OCI-LY3 (cell line): ENCODE results near the gene PPP6R3.

Source experiments
- H2AFZ ChIP-seq: fragments of 200-600, 300-600 bp; shearing (Covaris generic); 2 replicates; pipeline ENCODE4 v1.6.0; 2014; ENCODE audit warnings: antibody characterized with exemption, low read depth, low read length
- H3K27ac ChIP-seq: fragments of 200-600, 300-600 bp; sonication (generic); 2 replicates; pipeline ENCODE4 v1.5.1; 2014; ENCODE audit warnings: mild to moderate bottlenecking, low read length, moderate library complexity, mixed read lengths
- H3K27me3 ChIP-seq: fragments of 200-600, 300-600 bp; sonication (generic); 2 replicates; pipeline ENCODE4 v1.6.1; 2014; ENCODE audit warnings: low read depth, low read length, mixed read lengths
- H3K36me3 ChIP-seq: fragments of 200-600, 300-600 bp; sonication (generic); replicated peaks from 2 replicates; pipeline ENCODE3; 2014; ENCODE audit warnings: low read depth, low read length, mixed read lengths
- H3K4me1 ChIP-seq: fragments of 300-600, 200-600 bp; sonication (generic); 2 replicates; pipeline ENCODE4 v1.6.1; 2014; ENCODE audit warnings: low read length, mixed read lengths
- H3K4me2 ChIP-seq: fragments of 200-600, 300-600 bp; sonication (generic); 2 replicates; pipeline ENCODE4 v1.6.1; 2014; ENCODE audit warnings: low read length, mixed read lengths
- H3K4me3 ChIP-seq: fragments of 300-600, 200-600 bp; sonication (generic); 2 replicates; pipeline ENCODE4 v1.5.1; 2014; ENCODE audit warnings: antibody characterized with exemption, mild to moderate bottlenecking, low read length, moderate library complexity
- H3K79me2 ChIP-seq: fragments of 300-600, 200-600 bp; shearing (Covaris generic); 2 replicates; pipeline ENCODE4 v1.6.1; 2014; ENCODE audit warnings: mild to moderate bottlenecking, low read length, mixed read lengths
- H3K9ac ChIP-seq: fragments of 300-600, 200-600 bp; shearing (Covaris generic); 2 replicates; pipeline ENCODE4 v1.6.0; 2014; ENCODE audit warnings: mild to moderate bottlenecking, low read length, moderate library complexity
- H3K9me3 ChIP-seq: fragments of 200-600, 300-600 bp; shearing (Covaris generic); 2 replicates; pipeline ENCODE4 v1.6.1; 2014; ENCODE audit warnings: low read length, mixed read lengths; ENCODE audit not compliant: insufficient read depth
- H4K20me1 ChIP-seq: fragments of 200-600, 300-600 bp; sonication (generic); 2 replicates; pipeline ENCODE4 v1.6.1; 2016; ENCODE audit warnings: low read length, mixed read lengths; ENCODE audit not compliant: insufficient read depth
- CTCF ChIP-seq: fragments of 200-600, 300-600 bp; sonication (generic); IDR thresholded peaks from 2 replicates; pipeline ENCODE4 v1.5.1; 2014; ENCODE audit warnings: antibody characterized with exemption, low read length, low read depth
- EZH2phosphoT487 ChIP-seq: fragments of 200-600 bp; shearing (Covaris generic); IDR thresholded peaks from 2 replicates; pipeline ENCODE4 v1.6.1; 2018; ENCODE audit warnings: antibody characterized with exemption, mixed run types, low read depth

The PPP6R3 gene

GRCh38 chr11:68425866-68426380 lies 34.6 kb upstream of the PPP6R3 start:
- Histone ChIP-seq H3K36me3 (peaks cover 47% of the 10 kb centered on the region), H3K4me3 (no peak overlapping the region), H3K9ac (no peak overlapping the region), H2AFZ (no peak overlapping the region), H3K79me2 (no peaks in the 10 kb centered on the region; the same call in 1 of the 2 replicates), H3K27me3 (no peaks in the 10 kb centered on the region), H3K4me1 (no peaks in the 10 kb centered on the region), H3K4me2 (no peak overlapping the region), H3K27ac (no peak overlapping the region), H4K20me1 (no peaks in the 10 kb centered on the region; the same call in 1 of the 2 replicates), H3K9me3 (peaks cover 10% of the 10 kb centered on the region)
- TF ChIP-seq CTCF, result no peak
- no peak for TF ChIP-seq EZH2phosphoT487

GRCh38 chr11:68429661-68430060 lies 30.9 kb upstream of the PPP6R3 start:
- H3K9ac ChIP-seq, result no peak overlapping the region
- no peaks in the 10 kb centered on the region for H3K27me3 ChIP-seq
- no peak overlapping the region for H3K4me2 ChIP-seq
- H3K4me1 ChIP-seq, result peaks cover 3% of the 10 kb centered on the region
- H3K79me2 ChIP-seq, result no peaks in the 10 kb centered on the region
- no peak overlapping the region for H2AFZ ChIP-seq
- H3K4me3 ChIP-seq, result no peak overlapping the region
- TF ChIP-seq CTCF (no peak), EZH2phosphoT487 (no peak)
- H3K36me3 ChIP-seq, result peaks cover 57% of the 10 kb centered on the region
- no peak overlapping the region for H3K27ac ChIP-seq
- peaks cover 10% of the 10 kb centered on the region for H3K9me3 ChIP-seq
- H4K20me1 ChIP-seq, result no peaks in the 10 kb centered on the region

- H4K20me1 ChIP-seq, result no peaks in the 10 kb centered on the region
- no peaks in the 10 kb centered on the region for H3K27me3 ChIP-seq
- no peak overlapping the region for H3K4me2 ChIP-seq
- peaks cover 10% of the 10 kb centered on the region for H3K4me1 ChIP-seq
- no peaks in the 10 kb centered on the region for H3K79me2 ChIP-seq
- H3K4me3 ChIP-seq, result no peak overlapping the region
- peaks cover 10% of the 10 kb centered on the region for H3K9me3 ChIP-seq
- TF ChIP-seq CTCF (no peak), EZH2phosphoT487 (no peak)
- no peak overlapping the region for H3K27ac ChIP-seq
- peaks cover 60% of the 10 kb centered on the region for H3K36me3 ChIP-seq
- H2AFZ ChIP-seq, result no peak overlapping the region
- no peak overlapping the region for H3K9ac ChIP-seq
Measured at GRCh38 chr11:68430384-68430783, 30.2 kb upstream of the PPP6R3 start.

GRCh38 chr11:68430801-68431200 lies 29.8 kb upstream of the PPP6R3 start:
- H3K4me1 ChIP-seq, result peaks cover 15% of the 10 kb centered on the region
- H4K20me1 ChIP-seq, result no peaks in the 10 kb centered on the region
- no peak overlapping the region for H3K27ac ChIP-seq
- H2AFZ ChIP-seq, result no peak overlapping the region
- H3K27me3 ChIP-seq, result no peaks in the 10 kb centered on the region
- H3K9ac ChIP-seq, result no peak overlapping the region
- H3K4me2 ChIP-seq, result no peak overlapping the region
- no peak for TF ChIP-seq CTCF
- no peaks in the 10 kb centered on the region for H3K79me2 ChIP-seq
- peaks cover 58% of the 10 kb centered on the region for H3K36me3 ChIP-seq
- peaks cover 10% of the 10 kb centered on the region for H3K9me3 ChIP-seq
- H3K4me3 ChIP-seq, result no peak overlapping the region
